Activated CD8-positive, alpha-beta T cell treated with anti-CD3 and anti-CD28 coated beads for 36 hours (primary cell): Measurements from ENCODE around the gene TSPAN5. TPM values are rescaled to one million over a fixed set of nuclear protein-coding genes. Genes with fewer than 3 reads are reported as not detected.

Source experiments
- ATAC-seq: fragments of 200-7000 bp; cut with Tn5 transposase; one replicate; pipeline ENCODE4 v1.10.0; 2021; ENCODE audit warnings: mild to moderate bottlenecking, moderate library complexity
- CTCF ChIA-PET: fragments of 350-600 bp; sonication (Branson Sonifier 250); formaldehyde crosslinking; loops from one replicate; lab custom pipeline; 2021; ENCODE audit warnings: antibody characterized with exemption; lab: Charles Lee
- POLR2A ChIA-PET: fragments of 350-600 bp; sonication (Branson Sonifier 250); formaldehyde crosslinking; loops from one replicate; lab custom pipeline; 2021; ENCODE audit warnings: antibody characterized with exemption; lab: Charles Lee
- DNase-seq: peaks from one replicate; pipeline ENCODE4 v3.0.0-alpha.2; 2020
- H3K27ac Mint-ChIP-seq: one replicate; pipeline ENCODE4 v1.8.0; 2021; ENCODE audit warnings: mild to moderate bottlenecking, mixed read lengths
- H3K27me3 Mint-ChIP-seq: one replicate; pipeline ENCODE4 v1.8.0; 2021; ENCODE audit warnings: mixed read lengths
- H3K36me3 Mint-ChIP-seq: one replicate; pipeline ENCODE4 v1.8.0; 2021; ENCODE audit warnings: low read depth, mixed read lengths
- H3K4me1 Mint-ChIP-seq: one replicate; pipeline ENCODE4 v1.8.0; 2021; ENCODE audit warnings: low read depth, mixed read lengths
- H3K4me3 Mint-ChIP-seq: one replicate; pipeline ENCODE4 v1.8.0; 2021; ENCODE audit warnings: mild to moderate bottlenecking, moderate library complexity, mixed read lengths
- H3K9me3 Mint-ChIP-seq: one replicate; pipeline ENCODE4 v1.8.0; 2021; ENCODE audit warnings: mixed read lengths
- intact Hi-C: fragments of 100-400 bp; cut with micrococcal nuclease; formaldehyde crosslinking; loops from one replicate; pipeline ENCODE4 v1.10.0; 2022
- total RNA-seq, 2 experiments: library from RNA; stranded (reverse); gene quantifications; one replicate each; pipeline ENCODE4 v1.2.3, GENCODE V29; 2021
- TF ChIP-seq, protein P1 (sequence below): fragments of 200-600 bp; IDR thresholded peaks from one replicate; pipeline ENCODE4 v1.8.0; 2022; ENCODE audit warnings: antibody characterized with exemption, mild to moderate bottlenecking

The TSPAN5 gene
- total RNA-seq, 2 experiments from 2014 or later = 18.5 to 21.9 TPM

DNA sequence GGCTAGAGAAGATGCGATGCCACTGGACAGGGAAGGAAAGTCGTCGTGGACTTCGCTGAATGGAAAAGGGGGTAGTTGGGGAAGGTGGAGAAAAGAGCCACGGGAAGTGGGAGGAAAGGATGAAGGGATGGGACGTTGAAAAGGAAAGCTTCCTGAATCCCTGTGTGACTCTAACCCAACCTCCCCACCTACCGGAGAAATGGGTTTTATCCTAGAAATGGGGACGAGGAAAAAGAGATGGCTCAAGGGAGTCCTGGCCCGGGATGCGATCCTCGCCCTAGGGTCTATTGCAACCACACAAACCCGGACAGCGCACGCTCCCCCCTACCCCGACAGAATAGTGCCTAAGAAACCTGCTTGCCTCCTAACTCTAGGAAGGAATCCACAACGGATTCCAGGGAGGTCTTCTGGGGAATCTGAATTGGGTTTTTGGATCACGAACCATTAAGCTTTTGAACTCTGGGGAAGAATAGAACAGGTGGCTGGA is 738 bp upstream of the TSPAN5 start:
- Mint-ChIP-seq H3K9me3 (no peaks in the 10 kb centered on the region), H3K27me3 (no peaks in the 10 kb centered on the region), H3K36me3 (peaks cover 6% of the 10 kb centered on the region), H3K4me1 (peaks cover 74% of the 10 kb centered on the region), H3K27ac (peak overlapping the region; percentile 78), H3K4me3 (peak overlapping the region; percentile 94)
- intact Hi-C loops = loop anchor here (10.0 kb wide), 1 partner anchor 394 kb away; the partner anchor contains the start of gene RAP1GDS1
- ATAC-seq (no peak), DNase-seq (no peak)
- CTCF ChIA-PET = no interaction called here
- POLR2A ChIA-PET = interaction anchor here (0.6 to 1.8 kb wide), 6 partner anchors 13 to 58 kb away, joined by 3 to 6 read pairs (median 4); no protein-coding TSS in a partner anchor
- TF ChIP-seq, protein P1, sequence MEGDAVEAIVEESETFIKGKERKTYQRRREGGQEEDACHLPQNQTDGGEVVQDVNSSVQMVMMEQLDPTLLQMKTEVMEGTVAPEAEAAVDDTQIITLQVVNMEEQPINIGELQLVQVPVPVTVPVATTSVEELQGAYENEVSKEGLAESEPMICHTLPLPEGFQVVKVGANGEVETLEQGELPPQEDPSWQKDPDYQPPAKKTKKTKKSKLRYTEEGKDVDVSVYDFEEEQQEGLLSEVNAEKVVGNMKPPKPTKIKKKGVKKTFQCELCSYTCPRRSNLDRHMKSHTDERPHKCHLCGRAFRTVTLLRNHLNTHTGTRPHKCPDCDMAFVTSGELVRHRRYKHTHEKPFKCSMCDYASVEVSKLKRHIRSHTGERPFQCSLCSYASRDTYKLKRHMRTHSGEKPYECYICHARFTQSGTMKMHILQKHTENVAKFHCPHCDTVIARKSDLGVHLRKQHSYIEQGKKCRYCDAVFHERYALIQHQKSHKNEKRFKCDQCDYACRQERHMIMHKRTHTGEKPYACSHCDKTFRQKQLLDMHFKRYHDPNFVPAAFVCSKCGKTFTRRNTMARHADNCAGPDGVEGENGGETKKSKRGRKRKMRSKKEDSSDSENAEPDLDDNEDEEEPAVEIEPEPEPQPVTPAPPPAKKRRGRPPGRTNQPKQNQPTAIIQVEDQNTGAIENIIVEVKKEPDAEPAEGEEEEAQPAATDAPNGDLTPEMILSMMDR = no peak

DNA sequence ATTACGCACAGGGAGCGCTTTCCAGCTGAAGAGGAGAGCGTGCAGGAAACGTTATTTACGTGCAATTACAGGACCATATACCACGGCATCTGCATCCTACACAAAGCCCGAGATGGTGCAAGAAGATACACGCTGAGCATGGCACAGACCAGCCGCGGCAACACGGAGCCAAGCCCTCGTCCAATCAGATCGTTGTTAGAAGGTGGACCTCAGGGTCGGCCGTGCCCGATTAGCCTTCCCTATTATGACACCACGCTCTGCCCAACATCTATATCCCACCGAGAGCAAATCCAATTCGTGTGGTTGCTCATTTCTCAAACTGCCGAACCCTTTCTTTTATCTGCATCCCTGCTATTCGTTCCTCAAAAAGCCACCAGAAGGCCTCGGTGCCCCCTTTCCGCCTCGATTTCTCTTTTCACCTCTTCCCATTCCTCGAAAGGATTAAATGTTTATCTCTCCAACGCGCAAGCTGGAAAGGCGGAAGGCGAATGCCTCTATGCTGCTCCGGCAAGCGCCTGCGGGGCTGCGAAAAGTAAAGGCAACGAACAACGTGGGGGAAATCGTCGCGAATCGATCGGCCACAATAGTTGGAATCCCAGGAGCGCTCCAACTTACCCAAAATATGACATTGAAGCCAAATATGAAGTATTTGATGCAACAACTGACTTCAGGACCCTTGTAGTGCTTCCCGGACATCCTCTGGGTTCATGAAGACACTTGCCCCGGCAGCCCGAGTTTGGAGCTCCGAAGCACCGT is 702 bp downstream of the TSPAN5 start:
- peak; percentile 70 for DNase-seq

DNA sequence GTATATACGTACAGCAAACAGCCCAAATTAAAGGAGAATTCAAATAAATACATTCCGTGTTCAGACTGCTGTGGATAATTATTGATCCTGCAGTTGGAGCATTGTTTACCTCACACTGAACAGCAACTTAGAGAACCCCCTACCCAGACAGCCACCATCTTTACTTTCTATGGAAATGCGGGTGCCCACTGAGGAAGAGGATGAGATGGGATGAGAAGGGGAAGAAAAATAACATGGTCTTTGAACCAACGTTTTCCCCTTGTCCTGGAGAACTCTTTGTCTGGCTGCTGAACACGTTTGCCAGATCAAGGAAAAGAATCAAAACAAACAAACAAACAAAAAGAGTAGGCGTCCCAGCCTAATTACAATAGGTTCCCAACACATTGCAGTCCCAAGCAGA is 1.5 kb downstream of the TSPAN5 start:
- peaks cover 68% of the 10 kb centered on the region for H3K4me1 Mint-ChIP-seq
- ATAC-seq (no peak), DNase-seq (no peak)
- intact Hi-C loops = loop anchor here (10.0 kb wide), 1 partner anchor 392 kb away; the partner anchor contains the start of gene RAP1GDS1
- H3K9me3 Mint-ChIP-seq = no peaks in the 10 kb centered on the region
- peak overlapping the region; percentile 94 for H3K4me3 Mint-ChIP-seq
- H3K36me3 Mint-ChIP-seq = peaks cover 9% of the 10 kb centered on the region
- CTCF ChIA-PET = interaction anchor here (2.0 kb wide), 1 partner anchor 189 kb away, joined by 10 read pairs; no protein-coding TSS in a partner anchor
- no peaks in the 10 kb centered on the region for H3K27me3 Mint-ChIP-seq
- H3K27ac Mint-ChIP-seq = peak overlapping the region; percentile 81
- TF ChIP-seq, protein P1 = no peak
- POLR2A ChIA-PET = interaction anchor here (0.6 to 1.7 kb wide), 2 partner anchors 56 to 174 kb away, joined by 3 to 5 read pairs; no protein-coding TSS in a partner anchor

More for the DNA sequence above, 702 bp downstream of the TSPAN5 start:
- H3K4me1 Mint-ChIP-seq = peaks cover 74% of the 10 kb centered on the region
- H3K27me3 Mint-ChIP-seq = no peaks in the 10 kb centered on the region
- peak overlapping the region; percentile 94 for H3K4me3 Mint-ChIP-seq
- intact Hi-C loops = loop anchor here (10.0 kb wide), 1 partner anchor 393 kb away; the partner anchor contains the start of gene RAP1GDS1
- POLR2A ChIA-PET = interaction anchor here (0.6 to 1.8 kb wide), 11 partner anchors 31 to 270 kb away, joined by 3 to 6 read pairs (median 3); no protein-coding TSS in a partner anchor
- H3K27ac Mint-ChIP-seq = peak overlapping the region; percentile 81
- ATAC-seq = peak; percentile 49
- TF ChIP-seq, protein P1 = no peak
- CTCF ChIA-PET = interaction anchor here (0.8 to 2.0 kb wide), 4 partner anchors 17 to 190 kb away, joined by 3 to 10 read pairs (median 4); no protein-coding TSS in a partner anchor
- no peaks in the 10 kb centered on the region for H3K9me3 Mint-ChIP-seq
- peaks cover 9% of the 10 kb centered on the region for H3K36me3 Mint-ChIP-seq

DNA sequence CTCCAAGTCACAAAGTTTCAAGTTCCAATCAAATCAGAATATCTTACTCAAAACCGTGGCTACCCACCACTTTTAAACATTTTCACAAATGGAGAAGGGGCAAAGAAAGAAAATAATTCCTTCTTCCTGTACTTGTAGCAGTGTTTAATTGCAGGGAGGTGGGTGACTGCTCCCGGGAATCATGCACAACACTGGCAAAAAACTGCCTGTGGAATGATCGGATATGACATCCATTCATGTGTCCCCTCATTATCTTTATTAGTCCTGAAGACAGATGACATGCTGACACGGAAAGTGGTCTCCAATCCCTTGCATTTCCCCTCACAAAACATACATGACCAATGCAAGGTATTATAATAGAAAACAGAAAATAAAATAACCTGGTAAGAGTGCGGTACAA is 2.0 kb downstream of the TSPAN5 start:
- peaks cover 11% of the 10 kb centered on the region for H3K36me3 Mint-ChIP-seq
- CTCF ChIA-PET = no interaction called here
- H3K4me1 Mint-ChIP-seq = peaks cover 64% of the 10 kb centered on the region
- TF ChIP-seq, protein P1 = no peak
- no peak for DNase-seq
- peaks cover under 1% of the 10 kb centered on the region for H3K9me3 Mint-ChIP-seq
- no peak overlapping the region for H3K27ac Mint-ChIP-seq
- POLR2A ChIA-PET = no interaction called here
- H3K4me3 Mint-ChIP-seq = peak overlapping the region; percentile 94
- ATAC-seq = no peak
- intact Hi-C loops = loop anchor here (10.0 kb wide), 1 partner anchor 392 kb away; the partner anchor contains the start of gene RAP1GDS1
- no peaks in the 10 kb centered on the region for H3K27me3 Mint-ChIP-seq
